Measurements from ENCODE around the gene PRSS36.

GRCh38 chr16:31128711-31129567 is 20.9 kb downstream of the PRSS36 start:
- TF ChIP-seq EZH2phosphoT487 (conservative IDR thresholded peaks at IDR 0.05; ENCODE audit: low read length): no peak
- TF ChIP-seq CTCF (IDR thresholded peaks at IDR 0.05; ENCODE audit: insufficient read depth, low read length, poor library complexity, severe bottlenecking): no peak
